Stimulated activated CD4-positive, alpha-beta T cell treated with anti-CD3 and anti-CD28 coated beads, Interleukin-2, amount 100 ng/mL, for 4 hours (primary cell): ENCODE results near the gene TNNI2.

Source experiments
- DNase-seq: peaks from one replicate; pipeline ENCODE4 v3.0.0-alpha.2; 2020; ENCODE audit warnings: low read depth

Gene TNNI2

GRCh38 chr11:1888811-1889210 lies 50.0 kb downstream of the TNNI2 start:
- DNase-seq = no peak

GRCh38 chr11:1889224-1889930 lies 50.6 kb downstream of the TNNI2 start:
- DNase-seq = peak; percentile 61

GRCh38 chr11:1889941-1890855 lies 51.4 kb downstream of the TNNI2 start:
- no peak for DNase-seq
